Mesothelial cell of epicardium (in vitro differentiated cells): ENCODE results near the gene PRKACA. TPM values are rescaled to one million over a fixed set of nuclear protein-coding genes. Genes with fewer than 3 reads are reported as not detected.
"Not testable (repeated sequence)": the region's sequence is repeated elsewhere in the genome, so short reads cannot be mapped to it uniquely, and the experiment has no call there.

ENCODE experiments used
- DNase-seq, 2 experiments: peaks; one replicate each; pipeline ENCODE4 v3.0.0; 2021; ENCODE audit warnings: low spot score in 2 of 2; ENCODE audit not compliant: unreplicated experiment in 2 of 2
- H3K27ac Mint-ChIP-seq: 2 replicates; pipeline ENCODE4 v1.8.0; 2021; ENCODE audit warnings: mixed read lengths
- H3K27me3 Mint-ChIP-seq: 2 replicates; pipeline ENCODE4 v1.8.0; 2021; ENCODE audit warnings: low read depth, mixed read lengths
- H3K36me3 Mint-ChIP-seq: 2 replicates; pipeline ENCODE4 v1.8.0; 2021; ENCODE audit warnings: mixed read lengths
- H3K4me1 Mint-ChIP-seq: 2 replicates; pipeline ENCODE4 v1.8.0; 2021; ENCODE audit warnings: mixed read lengths
- H3K4me3 Mint-ChIP-seq: 2 replicates; pipeline ENCODE4 v1.8.0; 2021; ENCODE audit warnings: mild to moderate bottlenecking, moderate library complexity, mixed read lengths
- H3K9me3 Mint-ChIP-seq: 2 replicates; pipeline ENCODE4 v1.8.0; 2021; ENCODE audit warnings: mixed read lengths
- total RNA-seq: library from RNA; stranded (reverse); gene quantifications from 3 replicates; pipeline ENCODE4 v1.2.1, GENCODE V29; 2021
- TF ChIP-seq, protein P1 (sequence below): fragments of 200-600 bp; sonication (generic); IDR thresholded peaks from one replicate; pipeline ENCODE4 v1.5.0; 2021; ENCODE audit warnings: antibody characterized with exemption; ENCODE audit not compliant: unreplicated experiment

Gene PRKACA
- total RNA-seq, 1 donor from 2014 or later = 80.9 TPM

GRCh38 chr19:14150041-14150769 lies 32.6 kb upstream of the PRKACA start:
- Mint-ChIP-seq H3K4me3 (no peak overlapping the region), H3K27me3 (no peaks in the 10 kb centered on the region), H3K36me3 (peaks cover 18% of the 10 kb centered on the region), H3K9me3 (no peaks in the 10 kb centered on the region), H3K27ac (no peak overlapping the region), H3K4me1 (peaks cover 20% of the 10 kb centered on the region)
- TF ChIP-seq, protein P1, sequence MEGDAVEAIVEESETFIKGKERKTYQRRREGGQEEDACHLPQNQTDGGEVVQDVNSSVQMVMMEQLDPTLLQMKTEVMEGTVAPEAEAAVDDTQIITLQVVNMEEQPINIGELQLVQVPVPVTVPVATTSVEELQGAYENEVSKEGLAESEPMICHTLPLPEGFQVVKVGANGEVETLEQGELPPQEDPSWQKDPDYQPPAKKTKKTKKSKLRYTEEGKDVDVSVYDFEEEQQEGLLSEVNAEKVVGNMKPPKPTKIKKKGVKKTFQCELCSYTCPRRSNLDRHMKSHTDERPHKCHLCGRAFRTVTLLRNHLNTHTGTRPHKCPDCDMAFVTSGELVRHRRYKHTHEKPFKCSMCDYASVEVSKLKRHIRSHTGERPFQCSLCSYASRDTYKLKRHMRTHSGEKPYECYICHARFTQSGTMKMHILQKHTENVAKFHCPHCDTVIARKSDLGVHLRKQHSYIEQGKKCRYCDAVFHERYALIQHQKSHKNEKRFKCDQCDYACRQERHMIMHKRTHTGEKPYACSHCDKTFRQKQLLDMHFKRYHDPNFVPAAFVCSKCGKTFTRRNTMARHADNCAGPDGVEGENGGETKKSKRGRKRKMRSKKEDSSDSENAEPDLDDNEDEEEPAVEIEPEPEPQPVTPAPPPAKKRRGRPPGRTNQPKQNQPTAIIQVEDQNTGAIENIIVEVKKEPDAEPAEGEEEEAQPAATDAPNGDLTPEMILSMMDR = no peak
- DNase-seq = no peak

DNA sequence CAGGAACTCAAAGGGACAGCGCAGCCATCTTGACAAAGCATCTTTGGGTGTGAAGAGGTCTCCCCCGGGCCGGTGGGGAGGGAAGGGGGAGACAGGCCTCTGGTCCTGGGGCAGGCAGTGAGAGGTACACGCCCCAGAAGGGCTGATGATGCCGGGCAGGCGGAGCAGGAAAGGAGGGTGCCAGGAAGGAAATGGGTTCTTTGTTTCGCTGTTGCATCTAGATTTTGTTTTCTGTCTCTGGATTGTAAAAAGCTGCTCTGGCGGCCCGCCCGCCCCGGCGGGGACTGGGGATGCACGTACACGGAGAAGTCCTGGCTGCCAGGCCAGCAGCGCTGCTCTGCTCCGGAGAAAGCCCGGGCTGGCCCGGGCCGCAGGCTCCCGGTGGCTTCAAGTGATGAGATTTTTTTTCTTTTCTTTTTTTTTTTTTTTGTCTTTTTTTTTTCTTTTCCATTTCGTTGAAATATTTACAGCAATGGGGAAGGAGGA lies 32.0 kb upstream of the PRKACA start:
- Mint-ChIP-seq H3K27me3 (no peaks in the 10 kb centered on the region), H3K9me3 (no peaks in the 10 kb centered on the region)
- no peak for DNase-seq

DNA sequence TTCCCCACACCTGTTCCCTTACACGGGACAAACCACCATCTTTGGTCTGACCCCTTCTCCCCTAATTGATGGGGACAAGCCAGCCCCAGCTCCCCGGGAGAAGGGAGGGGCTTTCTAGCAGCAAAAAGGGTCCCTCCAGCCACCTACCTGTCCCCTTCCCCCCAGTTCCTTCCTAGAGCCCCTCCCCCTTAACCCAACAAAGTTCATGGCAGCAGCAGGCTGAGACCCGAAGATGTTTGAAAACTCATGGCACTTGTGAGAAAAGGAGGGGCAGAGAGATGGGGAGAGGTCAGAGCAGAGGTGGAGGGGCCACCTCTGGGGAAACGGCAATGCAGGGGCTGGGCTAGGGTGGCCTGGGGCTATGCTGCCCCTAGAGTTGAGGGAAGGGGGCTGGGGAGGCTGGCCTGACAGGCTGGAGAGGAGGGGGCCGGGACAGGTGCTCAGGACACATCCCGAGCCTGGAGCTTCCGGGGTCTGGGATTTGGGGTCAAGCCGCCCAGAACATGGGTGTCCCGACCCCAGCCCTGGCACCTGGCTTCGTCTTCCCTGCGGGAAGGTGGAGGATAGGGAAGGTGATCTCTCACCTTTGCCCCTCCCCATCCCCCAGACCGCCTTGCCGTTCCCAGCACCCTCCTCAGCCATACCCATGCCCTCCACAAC lies 31.3 kb upstream of the PRKACA start:
- Mint-ChIP-seq H3K9me3 (no peaks in the 10 kb centered on the region), H3K36me3 (peaks cover 11% of the 10 kb centered on the region), H3K27me3 (no peaks in the 10 kb centered on the region), H3K4me1 (peaks cover 20% of the 10 kb centered on the region), H3K27ac (no peak overlapping the region), H3K4me3 (no peak overlapping the region)
- TF ChIP-seq, protein P1 = no peak
- no peak for DNase-seq

More for the DNA sequence above, 32.0 kb upstream of the PRKACA start:
- Mint-ChIP-seq H3K4me1 (peaks cover 20% of the 10 kb centered on the region), H3K36me3 (peaks cover 13% of the 10 kb centered on the region), H3K27ac (no peak overlapping the region), H3K4me3 (no peak overlapping the region)
- TF ChIP-seq, protein P1 = no peak

DNA sequence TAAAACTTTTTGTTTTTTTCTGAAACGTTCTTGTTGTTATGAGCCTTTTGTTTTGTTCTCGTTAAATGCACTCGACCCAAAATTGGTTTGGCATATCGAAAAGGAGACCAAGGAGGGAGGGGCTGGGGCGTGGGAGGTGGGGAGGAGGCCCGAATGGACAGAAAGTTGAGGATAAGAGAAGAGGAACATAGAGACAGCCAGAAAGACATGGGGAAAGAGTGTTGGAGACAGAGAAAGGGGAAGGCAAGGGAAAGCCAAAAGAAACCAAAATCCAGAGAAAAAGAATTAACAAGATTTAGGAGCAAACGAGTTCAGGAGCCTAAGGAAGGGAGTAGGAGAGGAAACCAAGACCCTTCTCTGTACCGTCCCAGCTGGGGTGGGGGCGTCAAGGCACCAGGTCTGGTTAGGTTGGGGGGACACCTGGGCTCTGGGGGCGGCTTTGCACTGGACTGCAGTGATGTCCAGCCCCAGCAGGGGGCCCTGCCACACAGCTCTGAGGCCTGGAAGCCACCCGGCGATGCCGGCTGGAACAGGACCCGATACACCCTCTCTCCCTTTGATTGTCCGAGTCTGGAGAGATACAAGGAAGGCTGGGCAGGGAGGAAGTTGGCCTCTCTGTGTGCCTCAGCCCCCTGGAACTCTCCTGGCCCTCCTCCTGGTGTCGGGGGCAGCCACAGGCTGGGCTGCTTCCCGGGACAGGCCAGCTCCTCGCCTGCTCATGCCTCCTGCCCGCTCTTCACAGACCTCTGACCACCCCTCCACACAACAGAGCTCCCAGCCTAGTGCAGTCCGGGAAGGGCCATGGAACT lies 30.4 kb upstream of the PRKACA start:
- peaks cover 20% of the 10 kb centered on the region for H3K4me1 Mint-ChIP-seq
- TF ChIP-seq, protein P1 = peak; percentile 70
- peak in 1 of 2 experiments; percentile 79 for DNase-seq
- H3K9me3 Mint-ChIP-seq = no peaks in the 10 kb centered on the region
- peak overlapping the region; percentile 66 for H3K27ac Mint-ChIP-seq
- H3K27me3 Mint-ChIP-seq = no peaks in the 10 kb centered on the region
- peaks cover 9% of the 10 kb centered on the region for H3K36me3 Mint-ChIP-seq
- H3K4me3 Mint-ChIP-seq = no peak overlapping the region

GRCh38 chr19:14146789-14147216 lies 29.2 kb upstream of the PRKACA start:
- Mint-ChIP-seq H3K27me3 (no peaks in the 10 kb centered on the region), H3K27ac (peak overlapping the region; percentile 59)
- no peak for DNase-seq

DNA sequence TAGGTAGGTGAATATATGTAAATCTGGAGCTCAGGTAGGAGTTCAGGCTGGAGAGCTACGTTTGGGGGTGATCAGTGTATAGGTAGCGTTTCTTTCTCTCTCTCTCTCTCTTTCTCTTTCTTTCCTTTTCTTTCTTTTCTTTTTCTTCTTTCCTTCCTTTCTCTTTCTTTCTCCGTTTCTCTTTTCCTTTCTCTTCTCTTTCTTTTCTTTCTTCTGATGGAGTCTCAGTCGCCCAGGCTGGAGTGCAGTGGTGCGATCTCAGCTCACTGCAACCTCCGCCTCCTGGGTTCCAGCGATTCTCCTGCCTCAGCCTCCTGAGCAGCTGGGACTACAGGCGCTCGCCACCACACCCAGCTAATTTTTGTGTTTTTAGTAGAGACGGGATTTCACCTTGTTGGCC lies 28.6 kb upstream of the PRKACA start:
- not testable (repeated sequence) for H3K4me3 Mint-ChIP-seq, H3K36me3 Mint-ChIP-seq, H3K27me3 Mint-ChIP-seq, DNase-seq, H3K9me3 Mint-ChIP-seq
- Mint-ChIP-seq H3K4me1 (peaks cover 28% of the 10 kb centered on the region), H3K27ac (peak overlapping the region; percentile 14)

More at GRCh38 chr19:14146789-14147216, 29.2 kb upstream of the PRKACA start:
- Mint-ChIP-seq H3K4me1 (peaks cover 28% of the 10 kb centered on the region), H3K9me3 (no peaks in the 10 kb centered on the region), H3K36me3 (peaks cover 3% of the 10 kb centered on the region), H3K4me3 (no peak overlapping the region)
- TF ChIP-seq, protein P1 = no peak
